ENCODE measurements around the gene CYP2J2. TPM values are rescaled to one million over a fixed set of nuclear protein-coding genes. Genes with fewer than 3 reads are reported as not detected.
"Not testable (repeated sequence)": the region's sequence is repeated elsewhere in the genome, so short reads cannot be mapped to it uniquely, and the experiment has no call there.

The CYP2J2 gene
- total RNA-seq, 1 experiment from 2014 or later: 0.29 TPM

DNA sequence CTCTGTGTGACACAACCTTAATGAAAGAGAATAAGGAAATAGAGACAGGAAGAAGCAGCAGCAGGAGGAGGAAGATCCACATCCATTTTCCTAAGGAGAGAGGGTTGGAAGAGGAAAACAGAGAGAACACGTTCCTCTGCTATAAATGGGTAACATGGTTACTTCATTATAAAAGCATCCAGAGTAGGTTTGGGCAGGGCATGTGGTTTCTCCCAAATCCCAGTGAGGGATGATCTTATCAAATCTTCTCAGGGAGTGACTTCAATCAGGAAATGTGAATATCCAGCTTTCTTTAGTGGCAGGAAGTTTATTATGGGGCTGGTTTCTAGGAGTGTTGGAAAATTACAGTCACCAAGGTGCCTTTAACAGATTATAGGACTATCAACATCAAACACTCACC is 11.1 kb downstream of the CYP2J2 start:
- Mint-ChIP-seq H3K27ac (ENCODE audit: unreplicated experiment) (no peak overlapping the region), H3K4me3 (ENCODE audit: unreplicated experiment) (no peak overlapping the region), H3K9me3 (ENCODE audit: unreplicated experiment) (no peaks in the 10 kb centered on the region), H3K36me3 (ENCODE audit: insufficient read depth, unreplicated experiment) (no peaks in the 10 kb centered on the region), H3K27me3 (ENCODE audit: insufficient read depth, unreplicated experiment) (peaks cover 9% of the 10 kb centered on the region), H3K4me1 (ENCODE audit: low read depth, unreplicated experiment) (no peaks in the 10 kb centered on the region)
- DNase-seq: no peak
- Histone ChIP-seq H3K9me3 (no peaks in the 10 kb centered on the region), H3K27me3 (replicated peaks; ENCODE audit: control insufficient read depth, insufficient read depth, low read length) (no peaks in the 10 kb centered on the region), H3K4me3 (ENCODE audit: low read depth, low read length) (no peak overlapping the region), H3K36me3 (ENCODE audit: control insufficient read depth, insufficient read depth, low read length) (no peaks in the 10 kb centered on the region), H3K4me1 (no peaks in the 10 kb centered on the region)
- TF ChIP-seq, protein P1, sequence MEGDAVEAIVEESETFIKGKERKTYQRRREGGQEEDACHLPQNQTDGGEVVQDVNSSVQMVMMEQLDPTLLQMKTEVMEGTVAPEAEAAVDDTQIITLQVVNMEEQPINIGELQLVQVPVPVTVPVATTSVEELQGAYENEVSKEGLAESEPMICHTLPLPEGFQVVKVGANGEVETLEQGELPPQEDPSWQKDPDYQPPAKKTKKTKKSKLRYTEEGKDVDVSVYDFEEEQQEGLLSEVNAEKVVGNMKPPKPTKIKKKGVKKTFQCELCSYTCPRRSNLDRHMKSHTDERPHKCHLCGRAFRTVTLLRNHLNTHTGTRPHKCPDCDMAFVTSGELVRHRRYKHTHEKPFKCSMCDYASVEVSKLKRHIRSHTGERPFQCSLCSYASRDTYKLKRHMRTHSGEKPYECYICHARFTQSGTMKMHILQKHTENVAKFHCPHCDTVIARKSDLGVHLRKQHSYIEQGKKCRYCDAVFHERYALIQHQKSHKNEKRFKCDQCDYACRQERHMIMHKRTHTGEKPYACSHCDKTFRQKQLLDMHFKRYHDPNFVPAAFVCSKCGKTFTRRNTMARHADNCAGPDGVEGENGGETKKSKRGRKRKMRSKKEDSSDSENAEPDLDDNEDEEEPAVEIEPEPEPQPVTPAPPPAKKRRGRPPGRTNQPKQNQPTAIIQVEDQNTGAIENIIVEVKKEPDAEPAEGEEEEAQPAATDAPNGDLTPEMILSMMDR (IDR thresholded peaks at IDR 0.05; ENCODE audit: insufficient read depth in 1 of 2, low read depth in 1 of 2, low read length in 1 of 2, severe bottlenecking in 1 of 2, unreplicated experiment in 1 of 2): no peak
- intact Hi-C loops (cut with micrococcal nuclease; ENCODE audit: unreplicated experiment): no loop called here
- no TSS peak for BruUV-seq (replicated peaks)
- ChIA-PET POLR2A (no interaction called here), CTCF (no interaction called here)

- intact Hi-C loops (cut with micrococcal nuclease; ENCODE audit: unreplicated experiment); CTCF ChIA-PET; H3K27me3 Mint-ChIP-seq (ENCODE audit: insufficient read depth, unreplicated experiment); H3K4me3 ChIP-seq (ENCODE audit: low read depth, low read length); H3K36me3 ChIP-seq (ENCODE audit: control insufficient read depth, insufficient read depth, low read length); H3K9me3 Mint-ChIP-seq (ENCODE audit: unreplicated experiment); POLR2A ChIA-PET; H3K27ac Mint-ChIP-seq (ENCODE audit: unreplicated experiment); H3K9me3 ChIP-seq; H3K4me1 ChIP-seq; H3K4me3 Mint-ChIP-seq (ENCODE audit: unreplicated experiment); H3K36me3 Mint-ChIP-seq (ENCODE audit: insufficient read depth, unreplicated experiment); DNase-seq; BruUV-seq (replicated peaks); H3K27me3 ChIP-seq (replicated peaks; ENCODE audit: control insufficient read depth, insufficient read depth, low read length); H3K4me1 Mint-ChIP-seq (ENCODE audit: low read depth, unreplicated experiment): not testable (repeated sequence)
Observed at GRCh38 chr1:59914791-59915286, 11.7 kb downstream of the CYP2J2 start.

GRCh38 chr1:59908682-59909081 is 17.9 kb downstream of the CYP2J2 start:
- H3K4me3 ChIP-seq (ENCODE audit: low read depth, low read length): no peak overlapping the region
- no peaks in the 10 kb centered on the region for H3K9me3 ChIP-seq
- H3K36me3 ChIP-seq (ENCODE audit: control insufficient read depth, insufficient read depth, low read length): no peaks in the 10 kb centered on the region
- POLR2A ChIA-PET: no interaction called here
- intact Hi-C loops (cut with micrococcal nuclease; ENCODE audit: unreplicated experiment): no loop called here
- H3K27ac Mint-ChIP-seq (ENCODE audit: unreplicated experiment): no peak overlapping the region
- DNase-seq: no peak
- CTCF ChIA-PET: no interaction called here
- H3K4me1 ChIP-seq: no peaks in the 10 kb centered on the region
- TF ChIP-seq, protein P1 (IDR thresholded peaks at IDR 0.05; ENCODE audit: insufficient read depth in 1 of 2, low read depth in 1 of 2, low read length in 1 of 2, severe bottlenecking in 1 of 2, unreplicated experiment in 1 of 2): no peak
- H3K36me3 Mint-ChIP-seq (ENCODE audit: insufficient read depth, unreplicated experiment): no peaks in the 10 kb centered on the region
- H3K4me1 Mint-ChIP-seq (ENCODE audit: low read depth, unreplicated experiment): no peaks in the 10 kb centered on the region
- H3K27me3 Mint-ChIP-seq (ENCODE audit: insufficient read depth, unreplicated experiment): peaks cover 6% of the 10 kb centered on the region
- BruUV-seq (replicated peaks): no TSS peak
- no peaks in the 10 kb centered on the region for H3K27me3 ChIP-seq (replicated peaks; ENCODE audit: control insufficient read depth, insufficient read depth, low read length)
- H3K4me3 Mint-ChIP-seq (ENCODE audit: unreplicated experiment): no peak overlapping the region
- H3K9me3 Mint-ChIP-seq (ENCODE audit: unreplicated experiment): no peaks in the 10 kb centered on the region

DNA sequence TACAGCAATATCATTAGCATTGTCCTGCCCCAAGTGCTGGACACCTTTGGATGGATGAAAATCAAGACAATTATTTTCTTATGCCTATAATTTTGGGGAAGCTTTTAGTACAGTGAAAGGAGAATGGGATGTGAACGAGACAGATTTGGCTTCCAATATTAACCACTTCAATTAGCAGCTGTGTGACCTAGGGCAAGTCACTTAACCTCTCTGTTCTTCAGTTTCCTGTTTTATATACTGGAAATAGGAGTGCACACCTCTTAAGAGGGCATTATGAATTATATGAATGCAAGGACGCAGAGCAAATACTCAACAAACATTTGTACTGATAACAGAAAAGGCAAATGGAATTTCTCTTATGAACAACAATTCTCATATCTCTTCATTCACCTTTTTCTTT is 18.5 kb downstream of the CYP2J2 start:
- no peak for DNase-seq
- POLR2A ChIA-PET: no interaction called here
- no TSS peak for BruUV-seq (replicated peaks)
- CTCF ChIA-PET: no interaction called here
- H3K4me3 Mint-ChIP-seq (ENCODE audit: unreplicated experiment): no peak overlapping the region
- Histone ChIP-seq H3K9me3 (no peaks in the 10 kb centered on the region), H3K4me3 (ENCODE audit: low read depth, low read length) (no peak overlapping the region), H3K27me3 (replicated peaks; ENCODE audit: control insufficient read depth, insufficient read depth, low read length) (no peaks in the 10 kb centered on the region), H3K4me1 (no peaks in the 10 kb centered on the region), H3K36me3 (ENCODE audit: control insufficient read depth, insufficient read depth, low read length) (no peaks in the 10 kb centered on the region)
- peaks cover 2% of the 10 kb centered on the region for H3K27me3 Mint-ChIP-seq (ENCODE audit: insufficient read depth, unreplicated experiment)
- intact Hi-C loops (cut with micrococcal nuclease; ENCODE audit: unreplicated experiment): no loop called here
- no peaks in the 10 kb centered on the region for H3K36me3 Mint-ChIP-seq (ENCODE audit: insufficient read depth, unreplicated experiment)
- peaks cover 5% of the 10 kb centered on the region for H3K4me1 Mint-ChIP-seq (ENCODE audit: low read depth, unreplicated experiment)
- H3K9me3 Mint-ChIP-seq (ENCODE audit: unreplicated experiment): no peaks in the 10 kb centered on the region
- H3K27ac Mint-ChIP-seq (ENCODE audit: unreplicated experiment): no peak overlapping the region
- TF ChIP-seq, protein P1 (IDR thresholded peaks at IDR 0.05; ENCODE audit: insufficient read depth in 1 of 2, low read depth in 1 of 2, low read length in 1 of 2, severe bottlenecking in 1 of 2, unreplicated experiment in 1 of 2): no peak

Data from Caco-2 (cell line).